Muscle of back (tissue), 11 donors: ENCODE data around the gene CDH2. TPM values are rescaled to one million over a fixed set of nuclear protein-coding genes. Genes with fewer than 3 reads are reported as not detected.

Experiments used
- DNase-seq, 3 donors: peaks; one replicate each; pipeline versions ENCODE4 v3.0.0 to v3.0.0-alpha.2; 2013
- polyA plus RNA-seq, 10 donors: library from polyadenylated mRNA; unstranded; fragments of 120-200 nt; gene quantifications; one replicate each; pipeline ENCODE4 v1.2.1, GENCODE V29; 2013; ENCODE audit not compliant: insufficient read length in 10 of 10

The CDH2 gene
- polyA plus RNA-seq, 10 donors: 3.9 to 8.4 (median 6.3) TPM

GRCh38 chr18:28045880-28046279, 131.1 kb downstream of the CDH2 start:
- DNase-seq: no peak

GRCh38 chr18:28045176-28045810, 131.6 kb downstream of the CDH2 start:
- peak in 2 of 3 donors; percentile 6 to 19 for DNase-seq

- no peak for DNase-seq
These were observed 132.9 kb downstream of the CDH2 start for GRCh38 chr18:28044036-28044435.

GRCh38 chr18:28043631-28044030, 133.3 kb downstream of the CDH2 start:
- DNase-seq: no peak

- peak in 1 of 3 donors; percentile 3 for DNase-seq
These were observed 135.6 kb downstream of the CDH2 start for GRCh38 chr18:28041366-28041765.

- no peak for DNase-seq
These were observed 136.2 kb downstream of the CDH2 start for GRCh38 chr18:28040716-28041115.

- DNase-seq: no peak
These were observed 136.7 kb downstream of the CDH2 start for GRCh38 chr18:28040211-28040610.

GRCh38 chr18:28039691-28040090, 137.2 kb downstream of the CDH2 start:
- no peak for DNase-seq

- no peak for DNase-seq
These were observed 137.9 kb downstream of the CDH2 start for GRCh38 chr18:28039078-28039477.

- no peak for DNase-seq
These were observed 140.4 kb downstream of the CDH2 start for GRCh38 chr18:28036488-28036887.

- no peak for DNase-seq
These were observed 142.4 kb downstream of the CDH2 start for GRCh38 chr18:28034567-28034966.

- no peak for DNase-seq
These were observed 144.8 kb downstream of the CDH2 start for GRCh38 chr18:28032177-28032576.

GRCh38 chr18:28030458-28030857, 146.5 kb downstream of the CDH2 start:
- DNase-seq: no peak

- no peak for DNase-seq
These were observed 149.2 kb downstream of the CDH2 start for GRCh38 chr18:28027755-28028154.

GRCh38 chr18:28019425-28020108, 157.4 kb downstream of the CDH2 start:
- DNase-seq: no peak

GRCh38 chr18:28018351-28018750, 158.6 kb downstream of the CDH2 start:
- DNase-seq: no peak

- DNase-seq: no peak
These were observed 161.3 kb downstream of the CDH2 start for GRCh38 chr18:28015671-28016070.

- no peak for DNase-seq
These were observed 163.9 kb downstream of the CDH2 start for GRCh38 chr18:28013066-28013465.

- DNase-seq: no peak
These were observed 164.6 kb downstream of the CDH2 start for GRCh38 chr18:28012336-28012735.

- DNase-seq: no peak
These were observed 167.3 kb downstream of the CDH2 start for GRCh38 chr18:28009589-28009988.

GRCh38 chr18:28007841-28008240, 169.1 kb downstream of the CDH2 start:
- peak in 1 of 3 donors; percentile 29 for DNase-seq

- DNase-seq: no peak
These were observed 171.8 kb downstream of the CDH2 start for GRCh38 chr18:28005164-28005563.

GRCh38 chr18:28004606-28005005, 172.3 kb downstream of the CDH2 start:
- DNase-seq: no peak

- peak in 1 of 3 donors; percentile 36 for DNase-seq
These were observed 173.5 kb downstream of the CDH2 start for GRCh38 chr18:28003451-28003850.
